Measurements from ENCODE around the gene SLC30A7.

- TF ChIP-seq TAF1 (IDR thresholded peaks at IDR 0.05; ENCODE audit: borderline replicate concordance, insufficient read depth, low read length) (no peak), SIN3A (IDR thresholded peaks at IDR 0.05; ENCODE audit: borderline replicate concordance, insufficient read depth, low read length) (no peak), POLR2AphosphoS5 (IDR thresholded peaks at IDR 0.05; ENCODE audit: low read depth, low read length) (no peak)
These were observed 7.9 kb downstream of the SLC30A7 start for GRCh38 chr1:100903777-100904176.

Measured in PFSK-1 (cell line).